Measurements from ENCODE around the gene IFIT1.
A peak's percentile ranks its signal among the peaks of the same experiment; 100 is the strongest.

IFIT1 gene

GRCh38 chr10:89377705-89378637 is 14.5 kb upstream of the IFIT1 start, which contains the start of gene IFIT1B:
TSS of gene IFIT1B (plus strand) at chr10:89378056. CDS start at chr10:89378136, 80 bp downstream.
- H3K18ac ChIP-seq (ENCODE audit: low read length): peak within 1 kb of the TSS; percentile 13
- no peak within 1 kb of the TSS for H2BK15ac ChIP-seq (replicated peaks; ENCODE audit: low read depth)
- no peaks in the 10 kb centered on the region for H3K79me2 ChIP-seq (ENCODE audit: control insufficient read depth, insufficient read depth, low read length)
- H3K4ac ChIP-seq (ENCODE audit: low read depth, low read length): no peak within 1 kb of the TSS
- H3K23ac ChIP-seq (ENCODE audit: low read length): no peak within 1 kb of the TSS
- WGBS (ENCODE audit: extremely low coverage, insufficient coverage, low lambda C conversion rate): no CpG with 5 or more reads among the region's 5 CpGs
- no peaks in the 10 kb centered on the region for H3K79me1 ChIP-seq (ENCODE audit: low read length)
- no peak within 1 kb of the TSS for H2AK5ac ChIP-seq (ENCODE audit: low read length)
- H3K4me2 ChIP-seq (ENCODE audit: low read length): no peak within 1 kb of the TSS
- H3K4me1 ChIP-seq (ENCODE audit: control insufficient read depth, low read depth, low read length): peaks cover 1% of the 10 kb centered on the region
- DNase-seq: peak; percentile 52
- no peak within 1 kb of the TSS for H4K8ac ChIP-seq (ENCODE audit: low read depth, low read length)
- no peaks in the 10 kb centered on the region for H3K27me3 ChIP-seq (ENCODE audit: insufficient read depth, low read length, poor library complexity)
- no peak within 1 kb of the TSS for H2BK5ac ChIP-seq (ENCODE audit: low read length)
- no peak within 1 kb of the TSS for H4K5ac ChIP-seq (ENCODE audit: low read length)
- no peaks in the 10 kb centered on the region for H3K36me3 ChIP-seq (ENCODE audit: control insufficient read depth, insufficient read depth, low read length)
- H3K9ac ChIP-seq (ENCODE audit: low read length): no peak within 1 kb of the TSS
- H3K56ac ChIP-seq (ENCODE audit: low read length): no peak within 1 kb of the TSS
- H3K4me3 ChIP-seq (ENCODE audit: low read length): no peak within 1 kb of the TSS
- no peak within 1 kb of the TSS for H3K27ac ChIP-seq (ENCODE audit: low read depth, low read length)
- no peak within 1 kb of the TSS for H2BK120ac ChIP-seq (ENCODE audit: low read depth, low read length)

- H3K79me1 ChIP-seq (ENCODE audit: low read length): no peaks in the 10 kb centered on the region
- H3K9ac ChIP-seq (ENCODE audit: low read length): no peak overlapping the region
- no peaks in the 10 kb centered on the region for H3K36me3 ChIP-seq (ENCODE audit: control insufficient read depth, insufficient read depth, low read length)
- H3K27ac ChIP-seq (ENCODE audit: low read depth, low read length): no peak overlapping the region
- H3K79me2 ChIP-seq (ENCODE audit: control insufficient read depth, insufficient read depth, low read length): no peaks in the 10 kb centered on the region
- H2BK120ac ChIP-seq (ENCODE audit: low read depth, low read length): no peak overlapping the region
- H4K5ac ChIP-seq (ENCODE audit: low read length): no peak overlapping the region
- no peak overlapping the region for H3K23ac ChIP-seq (ENCODE audit: low read length)
- H3K4me1 ChIP-seq (ENCODE audit: control insufficient read depth, low read depth, low read length): peaks cover 1% of the 10 kb centered on the region
- no peak overlapping the region for H2AK5ac ChIP-seq (ENCODE audit: low read length)
- no peak overlapping the region for H2BK5ac ChIP-seq (ENCODE audit: low read length)
- DNase-seq: no peak
- no peak overlapping the region for H3K4ac ChIP-seq (ENCODE audit: low read depth, low read length)
- H3K4me3 ChIP-seq (ENCODE audit: low read length): no peak overlapping the region
- H4K8ac ChIP-seq (ENCODE audit: low read depth, low read length): no peak overlapping the region
- no peak overlapping the region for H3K56ac ChIP-seq (ENCODE audit: low read length)
- no peak overlapping the region for H2BK15ac ChIP-seq (replicated peaks; ENCODE audit: low read depth)
- H3K18ac ChIP-seq (ENCODE audit: low read length): no peak overlapping the region
- H3K4me2 ChIP-seq (ENCODE audit: low read length): no peak overlapping the region
- H3K27me3 ChIP-seq (ENCODE audit: insufficient read depth, low read length, poor library complexity): no peaks in the 10 kb centered on the region
Observed at GRCh38 chr10:89379103-89379502, 13.3 kb upstream of the IFIT1 start.

DNA sequence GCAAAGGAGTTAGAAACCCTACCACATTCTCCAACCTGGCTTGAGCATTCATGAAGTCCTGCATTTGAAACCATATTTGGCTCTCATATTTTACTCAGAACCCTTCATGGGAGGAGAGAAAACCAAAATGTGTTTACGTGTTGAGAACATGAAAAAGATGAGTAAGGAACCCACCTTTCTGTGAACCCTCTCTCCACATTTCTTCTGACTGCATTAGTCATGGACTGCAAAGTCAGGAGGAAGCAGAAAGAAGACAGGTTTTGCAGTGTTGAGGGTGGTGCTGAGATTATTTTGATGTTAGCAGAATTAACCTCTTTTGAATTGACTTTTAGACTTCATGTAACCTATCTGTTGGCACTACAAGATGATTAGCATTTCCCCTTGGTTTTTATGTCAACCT is 9.7 kb upstream of the IFIT1 start:
- Histone ChIP-seq H4K8ac (ENCODE audit: low read depth, low read length) (no peak overlapping the region), H3K18ac (ENCODE audit: low read length) (no peak overlapping the region), H4K5ac (ENCODE audit: low read length) (no peak overlapping the region), H3K79me2 (ENCODE audit: control insufficient read depth, insufficient read depth, low read length) (no peaks in the 10 kb centered on the region), H3K9ac (ENCODE audit: low read length) (no peak overlapping the region), H3K4me2 (ENCODE audit: low read length) (no peak overlapping the region), H3K27me3 (ENCODE audit: insufficient read depth, low read length, poor library complexity) (no peaks in the 10 kb centered on the region), H3K4me1 (ENCODE audit: control insufficient read depth, low read depth, low read length) (peaks cover 1% of the 10 kb centered on the region), H3K36me3 (ENCODE audit: control insufficient read depth, insufficient read depth, low read length) (no peaks in the 10 kb centered on the region), H3K4me3 (ENCODE audit: low read length) (no peak overlapping the region), H3K56ac (ENCODE audit: low read length) (no peak overlapping the region), H3K79me1 (ENCODE audit: low read length) (no peaks in the 10 kb centered on the region), H2BK120ac (ENCODE audit: low read depth, low read length) (no peak overlapping the region), H2BK5ac (ENCODE audit: low read length) (no peak overlapping the region), H3K27ac (ENCODE audit: low read depth, low read length) (no peak overlapping the region), H2AK5ac (ENCODE audit: low read length) (no peak overlapping the region), H2BK15ac (replicated peaks; ENCODE audit: low read depth) (no peak overlapping the region), H3K4ac (ENCODE audit: low read depth, low read length) (no peak overlapping the region), H3K23ac (ENCODE audit: low read length) (no peak overlapping the region)
- DNase-seq: no peak
- WGBS (ENCODE audit: extremely low coverage, insufficient coverage, low lambda C conversion rate): no CpG with 5 or more reads among the region's 1 CpG

DNA sequence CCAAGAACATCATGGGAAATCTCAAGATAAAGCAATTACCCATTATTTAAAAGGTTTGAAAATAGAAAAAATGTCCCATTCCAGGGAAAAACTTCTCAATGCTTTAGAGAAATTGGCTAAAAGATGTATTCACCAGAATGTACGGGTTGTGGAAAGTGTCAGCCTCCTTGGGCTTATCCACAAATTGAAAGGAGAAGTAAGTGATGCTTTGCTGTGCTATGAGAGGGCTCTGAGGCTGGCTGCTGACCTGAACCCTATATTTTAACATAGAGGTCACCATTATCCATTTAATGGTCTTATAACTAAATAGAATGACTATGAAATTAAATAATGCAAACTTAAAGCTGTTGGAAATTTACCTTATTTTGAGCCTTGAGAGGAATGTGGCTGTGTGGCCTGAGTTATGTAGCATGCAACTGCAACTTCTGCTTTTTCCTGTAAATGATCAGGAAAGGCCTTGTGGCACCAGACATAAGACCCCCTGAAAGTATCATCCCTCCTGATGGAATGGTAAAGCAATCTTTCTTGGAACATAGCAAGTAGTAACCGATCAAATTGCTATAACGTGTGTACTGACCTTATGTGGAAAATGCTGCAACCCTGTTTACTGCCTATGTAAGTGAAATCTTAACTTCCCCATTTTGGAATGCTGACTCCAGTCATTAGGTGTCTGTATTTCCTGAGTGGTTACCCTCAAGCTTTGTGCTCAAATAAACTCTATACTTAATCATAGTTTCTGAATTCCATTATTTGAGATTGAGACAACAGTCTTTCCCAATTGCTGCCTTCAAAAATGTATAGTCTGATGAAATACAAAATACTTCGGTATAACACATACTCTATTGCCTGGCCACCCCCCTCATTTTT is 7.7 kb upstream of the IFIT1 start:
- Histone ChIP-seq H2BK120ac (ENCODE audit: low read depth, low read length) (no peak overlapping the region), H3K56ac (ENCODE audit: low read length) (no peak overlapping the region), H2BK15ac (replicated peaks; ENCODE audit: low read depth) (no peak overlapping the region), H2BK5ac (ENCODE audit: low read length) (no peak overlapping the region), H2AK5ac (ENCODE audit: low read length) (no peak overlapping the region), H4K5ac (ENCODE audit: low read length) (no peak overlapping the region), H3K4me2 (ENCODE audit: low read length) (no peak overlapping the region), H3K23ac (ENCODE audit: low read length) (no peak overlapping the region), H3K18ac (ENCODE audit: low read length) (no peak overlapping the region), H3K4ac (ENCODE audit: low read depth, low read length) (no peak overlapping the region), H3K4me3 (ENCODE audit: low read length) (no peak overlapping the region), H4K8ac (ENCODE audit: low read depth, low read length) (no peak overlapping the region), H3K36me3 (ENCODE audit: control insufficient read depth, insufficient read depth, low read length) (no peaks in the 10 kb centered on the region), H3K4me1 (ENCODE audit: control insufficient read depth, low read depth, low read length) (no peaks in the 10 kb centered on the region), H3K9ac (ENCODE audit: low read length) (peak overlapping the region; percentile 12), H3K79me2 (ENCODE audit: control insufficient read depth, insufficient read depth, low read length) (no peaks in the 10 kb centered on the region), H3K27me3 (ENCODE audit: insufficient read depth, low read length, poor library complexity) (no peaks in the 10 kb centered on the region), H3K79me1 (ENCODE audit: low read length) (no peaks in the 10 kb centered on the region), H3K27ac (ENCODE audit: low read depth, low read length) (no peak overlapping the region)
- WGBS (ENCODE audit: extremely low coverage, insufficient coverage, low lambda C conversion rate): no CpG with 5 or more reads among the region's 4 CpGs
- no peak for DNase-seq

DNA sequence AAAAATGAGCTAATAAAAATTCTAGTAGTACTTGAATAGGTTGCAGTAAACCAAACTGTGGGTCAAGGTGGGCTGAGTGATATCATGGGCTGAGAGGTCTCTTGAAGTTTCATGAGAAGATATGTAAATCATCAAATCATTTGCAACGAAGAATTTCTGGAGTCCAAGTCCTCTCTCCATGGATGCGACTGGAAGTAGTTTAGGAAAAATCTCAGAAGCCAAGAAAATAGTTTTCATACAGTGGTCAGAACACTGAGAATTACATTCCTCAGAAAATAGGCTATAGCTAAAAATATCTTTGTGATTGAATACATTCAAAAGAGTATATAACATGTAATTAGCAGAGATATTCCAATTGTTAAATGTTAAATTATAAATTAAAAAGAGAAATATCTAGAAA is 3.6 kb upstream of the IFIT1 start:
- H3K56ac ChIP-seq (ENCODE audit: low read length): no peak overlapping the region

More for the DNA sequence above, 3.6 kb upstream of the IFIT1 start:
- Histone ChIP-seq H3K18ac (ENCODE audit: low read length) (no peak overlapping the region), H4K8ac (ENCODE audit: low read depth, low read length) (no peak overlapping the region), H2BK120ac (ENCODE audit: low read depth, low read length) (no peak overlapping the region), H3K4me1 (ENCODE audit: control insufficient read depth, low read depth, low read length) (no peaks in the 10 kb centered on the region), H3K23ac (ENCODE audit: low read length) (no peak overlapping the region), H3K36me3 (ENCODE audit: control insufficient read depth, insufficient read depth, low read length) (no peaks in the 10 kb centered on the region), H3K4ac (ENCODE audit: low read depth, low read length) (no peak overlapping the region), H3K27me3 (ENCODE audit: insufficient read depth, low read length, poor library complexity) (no peaks in the 10 kb centered on the region), H2BK5ac (ENCODE audit: low read length) (no peak overlapping the region), H2AK5ac (ENCODE audit: low read length) (no peak overlapping the region), H3K4me2 (ENCODE audit: low read length) (no peak overlapping the region), H3K4me3 (ENCODE audit: low read length) (no peak overlapping the region), H4K5ac (ENCODE audit: low read length) (no peak overlapping the region), H3K27ac (ENCODE audit: low read depth, low read length) (no peak overlapping the region), H2BK15ac (replicated peaks; ENCODE audit: low read depth) (no peak overlapping the region), H3K9ac (ENCODE audit: low read length) (no peak overlapping the region), H3K79me1 (ENCODE audit: low read length) (no peaks in the 10 kb centered on the region), H3K79me2 (ENCODE audit: control insufficient read depth, insufficient read depth, low read length) (no peaks in the 10 kb centered on the region)
- no peak for DNase-seq
- no CpG with 5 or more reads among the region's 2 CpGs for WGBS (ENCODE audit: extremely low coverage, insufficient coverage, low lambda C conversion rate)
